HFF-Myc (cell line): ENCODE data around the gene CTTN.
"Not testable (repeated sequence)": the region's sequence is repeated elsewhere in the genome, so short reads cannot be mapped to it uniquely, and the experiment has no call there.

Experiments used
- DNase-seq: peaks from one replicate; pipeline ENCODE4 v3.0.0-alpha.2; 2011; ENCODE audit warnings: low read depth; ENCODE audit errors: extremely low read depth
- H3K4me3 ChIP-seq: replicated peaks from 2 replicates; pipeline ENCODE4 v1.5.1; 2011; ENCODE audit warnings: low read depth, mild to moderate bottlenecking, control low read depth, low read length
- TF ChIP-seq, protein P1 (sequence below): IDR thresholded peaks from 2 replicates; pipeline ENCODE4 v1.5.1; 2012; ENCODE audit warnings: mild to moderate bottlenecking, low read depth, low read length, control low read depth; ENCODE audit errors: missing control alignments

Gene CTTN

GRCh38 chr11:70454197-70454767 lies 56.0 kb downstream of the CTTN start:
- H3K4me3 ChIP-seq = no peak overlapping the region
- no peak for DNase-seq

DNA sequence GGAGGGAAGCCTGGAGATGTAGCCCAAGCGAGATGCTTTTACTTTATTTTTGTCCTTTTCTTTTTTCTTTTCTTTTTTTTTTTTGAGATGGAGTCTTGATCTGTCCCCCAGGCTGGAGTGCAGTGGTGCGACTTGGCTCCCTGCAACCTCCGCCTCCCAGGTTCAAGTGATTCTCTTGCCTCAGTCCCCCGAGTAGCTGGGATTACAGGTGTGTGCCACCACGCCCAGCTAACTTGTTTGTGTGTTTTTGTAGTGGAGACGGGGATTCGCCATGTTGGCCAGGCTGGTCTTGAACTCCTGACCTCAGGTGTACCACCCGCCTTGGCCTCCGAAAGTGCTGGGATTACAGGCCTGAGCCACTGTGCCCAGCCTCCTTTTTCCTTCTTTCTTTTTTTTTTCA lies 56.5 kb downstream of the CTTN start:
- not testable (repeated sequence) for H3K4me3 ChIP-seq, DNase-seq

More at GRCh38 chr11:70454197-70454767, 56.0 kb downstream of the CTTN start:
- TF ChIP-seq, protein P1, sequence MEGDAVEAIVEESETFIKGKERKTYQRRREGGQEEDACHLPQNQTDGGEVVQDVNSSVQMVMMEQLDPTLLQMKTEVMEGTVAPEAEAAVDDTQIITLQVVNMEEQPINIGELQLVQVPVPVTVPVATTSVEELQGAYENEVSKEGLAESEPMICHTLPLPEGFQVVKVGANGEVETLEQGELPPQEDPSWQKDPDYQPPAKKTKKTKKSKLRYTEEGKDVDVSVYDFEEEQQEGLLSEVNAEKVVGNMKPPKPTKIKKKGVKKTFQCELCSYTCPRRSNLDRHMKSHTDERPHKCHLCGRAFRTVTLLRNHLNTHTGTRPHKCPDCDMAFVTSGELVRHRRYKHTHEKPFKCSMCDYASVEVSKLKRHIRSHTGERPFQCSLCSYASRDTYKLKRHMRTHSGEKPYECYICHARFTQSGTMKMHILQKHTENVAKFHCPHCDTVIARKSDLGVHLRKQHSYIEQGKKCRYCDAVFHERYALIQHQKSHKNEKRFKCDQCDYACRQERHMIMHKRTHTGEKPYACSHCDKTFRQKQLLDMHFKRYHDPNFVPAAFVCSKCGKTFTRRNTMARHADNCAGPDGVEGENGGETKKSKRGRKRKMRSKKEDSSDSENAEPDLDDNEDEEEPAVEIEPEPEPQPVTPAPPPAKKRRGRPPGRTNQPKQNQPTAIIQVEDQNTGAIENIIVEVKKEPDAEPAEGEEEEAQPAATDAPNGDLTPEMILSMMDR = no peak

DNA sequence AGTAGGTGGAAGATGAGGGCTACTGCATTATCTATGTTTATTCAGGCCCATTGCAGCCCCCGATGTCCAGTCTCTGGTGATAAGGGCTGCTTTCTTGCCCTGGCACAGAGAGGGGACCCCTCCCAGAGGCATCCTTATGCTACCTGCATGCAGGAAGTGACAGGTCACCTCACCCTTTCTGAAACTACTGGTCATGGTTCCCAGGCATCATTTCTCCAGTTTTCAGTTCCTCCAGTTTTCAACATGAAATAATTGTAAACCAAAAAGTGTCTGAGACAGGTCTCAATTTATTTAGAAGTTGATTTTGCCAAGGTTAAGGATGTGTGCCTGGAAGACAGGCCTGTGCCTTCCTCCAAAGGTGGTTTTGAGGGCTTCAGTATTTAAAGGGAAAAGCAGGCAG lies 57.0 kb downstream of the CTTN start:
- DNase-seq = no peak
- TF ChIP-seq, protein P1 = no peak
- no peak overlapping the region for H3K4me3 ChIP-seq

DNA sequence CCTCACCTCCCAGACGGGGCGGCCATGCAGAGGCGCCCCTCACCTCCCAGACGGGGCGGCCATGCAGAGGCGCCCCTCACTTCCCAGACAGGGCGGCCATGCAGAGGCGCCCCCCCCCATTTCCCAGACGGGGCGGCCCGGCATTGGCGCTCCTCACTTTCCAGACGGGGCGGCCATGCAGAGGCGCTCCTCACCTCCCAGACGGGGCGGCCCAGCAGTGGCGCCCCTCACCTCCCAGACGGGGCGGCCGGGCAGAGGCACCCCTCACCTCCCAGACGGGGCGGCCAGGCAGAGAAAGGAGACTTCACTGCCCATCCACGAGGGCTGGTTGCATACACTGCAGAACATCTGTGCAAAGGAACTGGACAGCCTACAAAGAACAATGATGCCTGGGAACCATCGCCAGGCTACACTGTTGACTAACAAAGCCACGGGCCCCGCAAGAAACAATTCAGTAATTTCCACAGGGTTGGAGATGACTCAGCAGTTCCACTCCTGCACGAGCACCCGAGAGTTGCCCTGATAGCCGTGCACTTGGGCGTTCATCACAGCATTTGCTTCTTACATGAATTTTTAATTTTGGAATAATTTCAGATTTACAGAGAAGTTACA lies 58.7 kb downstream of the CTTN start:
- no peak for DNase-seq
- H3K4me3 ChIP-seq = no peak overlapping the region
- TF ChIP-seq, protein P1 = no peak

GRCh38 chr11:70458736-70459135 lies 60.4 kb downstream of the CTTN start:
- TF ChIP-seq, protein P1 = no peak
- no peak for DNase-seq
- H3K4me3 ChIP-seq = no peak overlapping the region

DNA sequence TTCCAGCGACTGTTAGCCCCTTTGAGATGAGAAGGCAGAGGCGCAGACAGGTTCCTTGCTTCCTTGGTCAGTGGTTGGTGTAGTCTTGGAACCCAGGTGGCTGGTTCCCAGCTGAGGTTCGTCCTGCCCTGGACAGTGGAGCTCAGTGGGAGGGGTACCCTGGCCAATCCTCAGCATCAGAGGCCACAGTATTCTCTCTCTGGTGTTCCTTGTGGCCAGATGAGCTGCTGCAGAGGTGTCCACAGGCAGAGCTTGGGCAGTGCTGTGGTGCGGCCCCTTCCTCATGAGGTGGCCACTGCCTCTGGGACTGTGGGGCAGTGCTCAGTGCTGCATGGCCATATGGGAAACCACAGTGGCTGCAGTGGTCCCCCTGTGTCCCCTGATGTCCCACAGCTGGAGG lies 61.8 kb downstream of the CTTN start:
- TF ChIP-seq, protein P1 = no peak
- no peak overlapping the region for H3K4me3 ChIP-seq
- DNase-seq = no peak

- no peak overlapping the region for H3K4me3 ChIP-seq
- TF ChIP-seq, protein P1 = no peak
- no peak for DNase-seq
Observed at GRCh38 chr11:70460964-70461363, 62.6 kb downstream of the CTTN start.
